IPS-20b (cell line): ENCODE results near the gene ASB16.
A peak's percentile ranks its signal among the peaks of the same experiment; 100 is the strongest.

Experiments
- H3K27ac ChIP-seq: one replicate; pipeline ENCODE4 v1.5.1; 2013; ENCODE audit warnings: low read length
- H3K27me3 ChIP-seq: 2 replicates; pipeline ENCODE4 v1.6.1; 2013; ENCODE audit warnings: mild to moderate bottlenecking, low read length, inconsistent platforms; ENCODE audit not compliant: insufficient read depth
- H3K36me3 ChIP-seq: 2 replicates; pipeline ENCODE4 v1.6.1; 2013; ENCODE audit warnings: low read depth, mild to moderate bottlenecking, inconsistent platforms, low read length, moderate library complexity; ENCODE audit not compliant: insufficient read depth
- H3K4me1 ChIP-seq: 2 replicates; pipeline ENCODE4 v1.6.1; 2013; ENCODE audit warnings: mild to moderate bottlenecking, control low read depth, inconsistent platforms, low read length, moderate library complexity; ENCODE audit not compliant: insufficient read depth
- H3K4me3 ChIP-seq: 2 replicates; pipeline ENCODE4 v1.5.1; 2013; ENCODE audit warnings: mild to moderate bottlenecking, low read length, inconsistent platforms
- H3K9ac ChIP-seq: 2 replicates; pipeline ENCODE4 v1.6.1; 2013; ENCODE audit warnings: low read depth, mild to moderate bottlenecking, inconsistent platforms, low read length, moderate library complexity
- H3K9me3 ChIP-seq: 2 replicates; pipeline ENCODE4 v1.6.1; 2013; ENCODE audit warnings: mild to moderate bottlenecking, low read depth, low read length, inconsistent platforms; ENCODE audit not compliant: insufficient read depth

The ASB16 gene

DNA sequence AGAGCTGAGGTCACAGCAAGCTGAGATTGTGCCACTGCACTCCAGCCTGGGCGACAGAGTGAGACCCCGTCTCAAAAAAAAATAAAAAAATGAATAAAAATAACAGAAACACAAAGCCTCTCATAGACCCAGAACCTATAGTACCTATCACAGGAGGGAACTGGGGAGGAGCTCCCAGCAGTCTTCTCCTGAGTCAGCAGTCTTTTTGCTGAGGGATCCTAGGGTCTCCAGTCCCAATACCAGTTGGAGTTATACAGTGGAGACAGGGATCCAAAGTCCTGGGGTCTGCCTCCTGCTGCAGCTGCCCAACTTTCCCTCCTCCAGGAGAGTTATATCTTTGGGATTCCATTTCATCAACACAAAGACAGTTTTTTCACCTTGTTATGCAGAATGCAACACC, 12.5 kb downstream of the ASB16 start:
- Histone ChIP-seq H3K4me1 (peaks cover 2% of the 10 kb centered on the region; the same call in 1 of the 2 replicates), H3K27ac (no peak overlapping the region), H3K36me3 (peaks cover 41% of the 10 kb centered on the region), H3K4me3 (no peak overlapping the region), H3K9me3 (no peaks in the 10 kb centered on the region), H3K9ac (no peak overlapping the region), H3K27me3 (no peaks in the 10 kb centered on the region)

DNA sequence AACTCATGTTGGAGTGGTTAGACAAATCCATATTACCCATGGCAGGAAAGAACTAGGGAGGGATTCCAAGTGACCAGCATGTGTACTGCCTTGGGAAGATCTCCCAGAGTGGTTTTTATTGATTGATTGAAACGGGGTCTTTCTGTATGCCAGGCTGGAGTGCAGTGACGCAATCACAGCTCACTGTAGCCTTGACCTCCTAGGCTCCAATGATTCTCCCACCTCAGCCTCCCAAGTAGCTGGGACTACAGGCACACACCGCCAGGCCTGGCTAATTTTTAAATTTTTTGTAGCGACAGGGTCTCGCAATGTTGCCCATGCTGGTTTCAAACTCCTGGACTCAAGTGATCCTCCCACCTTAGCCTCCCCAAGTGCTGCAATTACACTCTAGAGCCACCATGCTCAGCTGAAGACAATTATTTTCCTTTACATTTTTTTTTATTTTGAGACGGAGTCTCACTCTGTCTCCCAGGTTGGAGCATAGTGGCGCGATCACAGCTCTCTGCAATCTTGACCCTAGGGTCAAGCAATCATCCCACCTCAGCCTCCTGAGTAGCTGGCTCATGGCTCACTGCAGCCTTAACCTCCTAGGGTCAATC, 13.8 kb downstream of the ASB16 start:
- no peak overlapping the region; the same call in 1 of the 2 replicates for H3K4me3 ChIP-seq
- no peaks in the 10 kb centered on the region for H3K27me3 ChIP-seq
- H3K9me3 ChIP-seq = no peaks in the 10 kb centered on the region
- peaks cover 39% of the 10 kb centered on the region for H3K36me3 ChIP-seq
- no peak overlapping the region for H3K27ac ChIP-seq
- no peak overlapping the region; the same call in 1 of the 2 replicates for H3K9ac ChIP-seq
- peaks cover 3% of the 10 kb centered on the region; the same call in 1 of the 2 replicates for H3K4me1 ChIP-seq

DNA sequence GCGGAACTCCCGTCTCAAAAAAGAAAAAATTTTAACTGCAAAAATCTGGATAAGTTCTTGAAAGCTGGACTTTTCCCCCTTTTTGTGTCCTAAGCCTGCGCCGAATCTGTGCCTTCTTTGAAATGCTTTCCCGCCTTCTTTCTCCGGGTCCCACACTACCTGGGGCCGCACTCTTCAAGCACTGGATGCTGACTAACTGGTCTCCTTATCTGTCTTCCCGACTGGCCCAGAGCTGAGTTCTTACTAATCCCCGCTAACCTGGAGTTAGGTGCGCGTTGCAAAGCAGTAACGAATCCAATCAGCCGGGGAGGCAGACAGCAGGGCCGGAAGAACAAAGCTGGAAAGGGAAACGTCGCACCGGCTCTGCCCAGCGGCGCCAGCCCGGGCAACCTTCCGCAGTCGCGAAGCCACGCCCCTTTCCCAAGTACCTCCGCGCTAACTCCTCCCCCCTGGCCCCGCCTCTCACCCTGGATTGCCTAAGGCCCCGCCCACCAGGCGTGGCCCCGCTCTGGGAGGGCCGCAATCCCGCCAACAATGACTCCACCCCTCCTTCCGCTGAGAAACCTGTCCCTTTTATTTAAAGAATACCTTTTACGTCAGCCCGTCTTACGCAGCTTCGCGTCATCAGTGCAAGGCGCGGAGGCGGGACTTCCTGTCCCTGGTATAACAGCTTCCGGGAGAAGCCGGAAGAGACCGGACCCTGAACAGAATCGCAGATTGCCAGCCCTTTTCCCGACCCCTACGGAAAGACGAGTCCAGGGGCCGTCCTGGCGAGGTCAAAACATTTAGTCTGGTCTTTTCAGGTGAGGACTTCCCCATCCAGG, 16.0 kb downstream of the ASB16 start, which contains the start of gene TMUB2:
Gene TMUB2 (plus strand): TSS at position 666 of the 824 bp plus-strand sequence. CDS start 737 bp downstream, outside the sequence.
- Histone ChIP-seq H3K9ac (peak within 1 kb of the TSS; percentile 99), H3K27me3 (no peaks in the 10 kb centered on the region), H3K9me3 (no peaks in the 10 kb centered on the region), H3K27ac (peak within 1 kb of the TSS; percentile 85), H3K4me1 (peaks cover 3% of the 10 kb centered on the region), H3K36me3 (peaks cover 47% of the 10 kb centered on the region), H3K4me3 (peak within 1 kb of the TSS; percentile 99)

DNA sequence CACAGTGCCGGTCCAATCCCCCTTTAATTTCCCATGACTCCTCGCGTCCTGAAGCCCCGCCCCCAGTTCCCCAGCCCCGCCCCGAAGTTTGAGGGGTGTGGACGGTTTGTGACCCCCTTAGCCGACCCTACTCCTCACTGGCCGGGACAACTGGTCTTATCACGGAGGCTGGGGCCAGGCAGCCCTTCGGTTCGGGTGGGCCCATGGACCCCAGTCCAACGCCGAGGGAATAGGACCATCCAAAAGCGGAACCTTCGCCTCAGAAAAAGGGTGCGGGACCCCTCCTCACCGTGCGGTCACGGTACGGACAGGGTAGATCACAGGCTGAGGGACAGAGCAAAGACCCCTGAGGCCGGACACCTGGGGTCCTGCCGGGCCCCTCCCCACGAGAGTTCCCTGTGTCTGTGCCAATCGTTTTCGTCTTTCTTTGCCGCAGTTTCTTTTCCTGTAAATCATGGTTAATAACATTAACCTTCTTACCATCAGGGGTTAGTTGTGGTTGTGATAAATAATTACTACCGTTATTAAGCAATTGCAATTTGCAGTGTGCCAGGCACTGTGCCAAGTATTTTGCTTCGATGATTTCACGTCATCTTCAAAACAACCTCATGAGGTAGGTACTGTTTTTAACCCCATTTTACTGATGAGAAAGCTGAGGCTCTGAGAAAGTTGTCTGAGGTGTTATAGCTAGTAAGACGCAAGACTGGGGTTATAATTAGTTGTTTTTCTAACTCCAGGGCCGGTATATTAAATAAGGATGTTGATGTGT, 16.8 kb downstream of the ASB16 start:
- Histone ChIP-seq H3K36me3 (peaks cover 39% of the 10 kb centered on the region), H3K9me3 (no peaks in the 10 kb centered on the region), H3K4me3 (peak overlapping the region; percentile 99), H3K4me1 (peaks cover 9% of the 10 kb centered on the region), H3K9ac (peak overlapping the region; percentile 80), H3K27me3 (no peaks in the 10 kb centered on the region), H3K27ac (peak overlapping the region; percentile 74)

GRCh38 chr17:44188576-44189403, 18.3 kb downstream of the ASB16 start:
- Histone ChIP-seq H3K27ac (no peak overlapping the region), H3K9ac (no peak overlapping the region), H3K4me3 (no peak overlapping the region), H3K27me3 (no peaks in the 10 kb centered on the region), H3K4me1 (peaks cover 15% of the 10 kb centered on the region), H3K9me3 (no peaks in the 10 kb centered on the region), H3K36me3 (peaks cover 41% of the 10 kb centered on the region)

DNA sequence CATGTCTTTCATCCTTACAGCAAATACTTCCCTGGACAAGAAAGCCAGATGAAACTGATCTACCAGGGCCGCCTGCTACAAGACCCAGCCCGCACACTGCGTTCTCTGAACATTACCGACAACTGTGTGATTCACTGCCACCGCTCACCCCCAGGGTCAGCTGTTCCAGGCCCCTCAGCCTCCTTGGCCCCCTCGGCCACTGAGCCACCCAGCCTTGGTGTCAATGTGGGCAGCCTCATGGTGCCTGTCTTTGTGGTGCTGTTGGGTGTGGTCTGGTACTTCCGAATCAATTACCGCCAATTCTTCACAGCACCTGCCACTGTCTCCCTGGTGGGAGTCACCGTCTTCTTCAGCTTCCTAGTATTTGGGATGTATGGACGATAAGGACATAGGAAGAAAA, 20.0 kb downstream of the ASB16 start:
- Histone ChIP-seq H3K27ac (no peak overlapping the region), H3K36me3 (peaks cover 45% of the 10 kb centered on the region), H3K4me3 (no peak overlapping the region), H3K9me3 (no peaks in the 10 kb centered on the region), H3K4me1 (peaks cover 15% of the 10 kb centered on the region), H3K27me3 (no peaks in the 10 kb centered on the region), H3K9ac (no peak overlapping the region)

DNA sequence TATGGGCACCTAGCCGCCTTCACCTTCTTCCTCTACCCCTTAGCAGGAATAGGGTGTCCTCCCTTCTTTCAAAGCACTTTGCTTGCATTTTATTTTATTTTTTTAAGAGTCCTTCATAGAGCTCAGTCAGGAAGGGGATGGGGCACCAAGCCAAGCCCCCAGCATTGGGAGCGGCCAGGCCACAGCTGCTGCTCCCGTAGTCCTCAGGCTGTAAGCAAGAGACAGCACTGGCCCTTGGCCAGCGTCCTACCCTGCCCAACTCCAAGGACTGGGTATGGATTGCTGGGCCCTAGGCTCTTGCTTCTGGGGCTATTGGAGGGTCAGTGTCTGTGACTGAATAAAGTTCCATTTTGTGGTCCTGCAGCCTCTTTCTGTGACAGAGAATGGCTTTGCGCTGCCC, 20.9 kb downstream of the ASB16 start:
- no peak overlapping the region for H3K9ac ChIP-seq
- no peaks in the 10 kb centered on the region for H3K9me3 ChIP-seq
- peaks cover 15% of the 10 kb centered on the region for H3K4me1 ChIP-seq
- peaks cover 53% of the 10 kb centered on the region for H3K36me3 ChIP-seq
- H3K4me3 ChIP-seq = no peak overlapping the region
- H3K27ac ChIP-seq = no peak overlapping the region
- no peaks in the 10 kb centered on the region for H3K27me3 ChIP-seq

DNA sequence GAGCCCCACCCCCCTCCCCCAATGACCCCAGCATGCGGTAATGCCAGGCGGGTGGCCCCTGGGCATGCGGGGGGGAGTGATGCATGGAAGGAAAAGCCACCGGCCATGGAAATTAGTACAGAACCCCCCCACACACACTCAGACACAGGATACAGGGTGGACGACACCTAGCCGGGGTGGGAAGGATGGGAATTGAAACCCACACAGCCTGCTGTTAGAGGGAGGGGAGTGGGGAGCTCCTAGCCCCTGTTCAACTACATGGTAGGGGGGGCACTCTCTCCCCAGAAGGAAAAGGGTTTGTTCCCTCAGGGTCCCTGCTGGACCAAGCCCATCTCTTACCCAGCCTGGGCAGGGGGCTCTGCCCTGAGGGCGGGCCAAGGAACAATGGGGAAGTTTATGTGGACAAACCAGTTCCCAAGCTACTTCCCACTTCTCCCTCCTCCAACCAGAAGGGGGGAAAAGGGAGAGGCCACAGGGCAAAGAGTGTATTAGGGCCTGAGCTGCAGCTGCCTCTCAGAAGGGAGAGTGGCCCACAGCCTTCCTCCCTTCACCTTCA, 21.5 kb downstream of the ASB16 start:
- Histone ChIP-seq H3K27ac (no peak overlapping the region), H3K4me3 (no peak overlapping the region), H3K36me3 (peaks cover 58% of the 10 kb centered on the region), H3K4me1 (peaks cover 15% of the 10 kb centered on the region), H3K9me3 (no peaks in the 10 kb centered on the region), H3K9ac (peak overlapping the region; percentile 20; the same call in 1 of the 2 replicates), H3K27me3 (no peaks in the 10 kb centered on the region)

DNA sequence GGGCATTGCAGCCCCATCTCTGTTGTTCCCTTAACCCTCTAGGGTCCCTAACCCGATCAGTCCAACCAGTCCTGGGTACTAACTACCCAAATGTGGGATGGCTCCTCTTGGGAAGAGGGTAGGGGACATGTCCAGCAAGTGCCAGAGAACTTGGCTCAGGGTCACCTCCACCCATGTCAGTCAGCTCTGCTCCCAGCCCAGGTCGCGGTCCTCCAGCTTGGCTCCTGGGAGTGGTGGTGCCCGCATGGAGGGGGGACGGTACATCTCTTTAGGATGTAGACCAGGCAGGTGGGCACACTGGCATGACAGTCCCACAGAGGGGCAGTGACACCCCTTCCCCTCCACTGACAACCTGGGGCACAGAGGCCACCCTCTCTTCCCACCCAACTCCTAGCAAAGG, 22.2 kb downstream of the ASB16 start:
- Histone ChIP-seq H3K4me3 (no peak overlapping the region), H3K4me1 (peaks cover 18% of the 10 kb centered on the region), H3K27me3 (no peaks in the 10 kb centered on the region), H3K9ac (peak overlapping the region; percentile 20; the same call in 1 of the 2 replicates), H3K9me3 (no peaks in the 10 kb centered on the region), H3K27ac (no peak overlapping the region), H3K36me3 (peaks cover 65% of the 10 kb centered on the region)

- H3K4me1 ChIP-seq = peaks cover 21% of the 10 kb centered on the region
- peaks cover 66% of the 10 kb centered on the region for H3K36me3 ChIP-seq
- no peak overlapping the region for H3K27ac ChIP-seq
- no peak overlapping the region for H3K9ac ChIP-seq
- no peak overlapping the region for H3K4me3 ChIP-seq
- H3K9me3 ChIP-seq = no peaks in the 10 kb centered on the region
- no peaks in the 10 kb centered on the region for H3K27me3 ChIP-seq
Observed at GRCh38 chr17:44193326-44194084, 23.0 kb downstream of the ASB16 start.
